ACC112 (cell line): Measurements from ENCODE around the gene CYP2C8.

Experiments used
- H2AFZ ChIP-seq: fragments of 200-600 bp; sonication (generic); one replicate; pipeline ENCODE4 v1.6.0; 2017; ENCODE audit warnings: antibody characterized with exemption, low read length; ENCODE audit not compliant: unreplicated experiment
- H3K27ac ChIP-seq: fragments of 200-600 bp; sonication (generic); 2 replicates; pipeline ENCODE4 v1.5.1; 2014; ENCODE audit warnings: low read depth, mild to moderate bottlenecking, antibody characterized with exemption, low read length, moderate library complexity
- H3K27me3 ChIP-seq: fragments of 200-600 bp; sonication (generic); 2 replicates; pipeline ENCODE4 v1.6.1; 2014; ENCODE audit warnings: mild to moderate bottlenecking, antibody characterized with exemption, low read length, moderate library complexity, mixed read lengths; ENCODE audit not compliant: insufficient read depth
- H3K36me3 ChIP-seq: fragments of 200-600 bp; sonication (generic); 2 replicates; pipeline ENCODE4 v1.6.1; 2016; ENCODE audit warnings: mild to moderate bottlenecking, antibody characterized with exemption, low read length, moderate library complexity, mixed read lengths; ENCODE audit not compliant: insufficient read depth
- H3K4me1 ChIP-seq: fragments of 200-600 bp; sonication (generic); one replicate; pipeline ENCODE4 v1.6.1; 2016; ENCODE audit warnings: low read length, mixed read lengths; ENCODE audit not compliant: insufficient read depth, unreplicated experiment, control insufficient read depth
- H3K4me3 ChIP-seq: fragments of 200-600 bp; sonication (generic); 2 replicates; pipeline ENCODE4 v1.5.1; 2014; ENCODE audit warnings: mild to moderate bottlenecking, low read depth, low read length
- H3K79me2 ChIP-seq: fragments of 200-600 bp; sonication (generic); one replicate; pipeline ENCODE4 v1.6.0; 2016; ENCODE audit warnings: low read length; ENCODE audit not compliant: control insufficient read depth, unreplicated experiment, insufficient read depth

CYP2C8 gene

DNA sequence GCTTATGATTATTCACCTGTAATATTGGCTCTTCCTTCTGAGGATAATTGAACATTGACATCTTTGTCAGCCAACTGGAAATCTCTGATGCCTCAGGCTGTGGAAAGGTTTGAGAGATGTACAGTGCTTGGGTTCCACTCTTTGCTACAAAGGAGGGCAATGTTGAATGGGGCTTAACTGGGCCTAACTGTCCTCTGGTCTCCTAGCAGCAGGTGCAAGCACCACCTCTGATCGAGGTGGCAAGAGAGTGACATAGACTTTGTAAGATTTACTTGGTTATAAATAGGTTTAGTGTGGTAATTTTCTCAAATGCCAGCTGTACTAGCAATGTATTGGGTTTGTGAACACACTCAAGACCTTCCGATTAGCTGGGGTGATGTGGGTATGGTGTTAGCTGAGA, 21.1 kb downstream of the CYP2C8 start:
- H3K27me3 ChIP-seq: no peaks in the 10 kb centered on the region
- no peaks in the 10 kb centered on the region for H3K79me2 ChIP-seq
- H3K4me3 ChIP-seq: no peak overlapping the region
- H3K4me1 ChIP-seq: no peaks in the 10 kb centered on the region
- H3K27ac ChIP-seq: no peak overlapping the region
- no peak overlapping the region for H2AFZ ChIP-seq
- H3K36me3 ChIP-seq: no peaks in the 10 kb centered on the region

DNA sequence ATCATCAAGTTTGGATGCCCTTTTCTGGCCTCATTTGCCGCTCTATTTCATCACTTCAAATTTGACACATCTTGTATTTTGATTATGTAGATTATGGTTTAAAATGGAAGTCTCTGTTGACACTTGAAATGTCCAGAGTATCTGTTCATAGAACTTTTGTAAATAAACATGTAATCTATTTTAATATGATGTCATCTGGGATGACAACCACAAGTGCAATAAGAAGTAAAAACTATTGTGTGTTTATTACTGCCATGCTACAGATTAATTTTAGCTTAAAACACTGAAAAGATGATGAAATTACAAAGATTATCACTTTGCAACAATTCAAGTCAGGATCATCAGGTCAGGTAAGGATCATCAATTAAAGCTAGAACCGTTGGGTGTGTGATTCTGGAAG, 30.0 kb downstream of the CYP2C8 start:
- Histone ChIP-seq H3K27ac (no peak overlapping the region), H3K4me1 (no peaks in the 10 kb centered on the region), H3K4me3 (no peak overlapping the region), H2AFZ (no peak overlapping the region), H3K79me2 (no peaks in the 10 kb centered on the region), H3K27me3 (no peaks in the 10 kb centered on the region), H3K36me3 (no peaks in the 10 kb centered on the region)

- H3K36me3 ChIP-seq: no peaks in the 10 kb centered on the region
- H3K27me3 ChIP-seq: no peaks in the 10 kb centered on the region
- H3K27ac ChIP-seq: no peak overlapping the region
- H3K4me3 ChIP-seq: no peak overlapping the region
- no peaks in the 10 kb centered on the region for H3K79me2 ChIP-seq
- H3K4me1 ChIP-seq: no peaks in the 10 kb centered on the region
- no peak overlapping the region for H2AFZ ChIP-seq
Observed at GRCh38 chr10:95035332-95036295, 33.7 kb downstream of the CYP2C8 start.

- Histone ChIP-seq H3K79me2 (no peaks in the 10 kb centered on the region), H2AFZ (no peak overlapping the region), H3K27me3 (no peaks in the 10 kb centered on the region), H3K27ac (no peak overlapping the region), H3K36me3 (no peaks in the 10 kb centered on the region), H3K4me3 (no peak overlapping the region), H3K4me1 (no peaks in the 10 kb centered on the region)
Observed at GRCh38 chr10:95034401-95034800, 34.9 kb downstream of the CYP2C8 start.

DNA sequence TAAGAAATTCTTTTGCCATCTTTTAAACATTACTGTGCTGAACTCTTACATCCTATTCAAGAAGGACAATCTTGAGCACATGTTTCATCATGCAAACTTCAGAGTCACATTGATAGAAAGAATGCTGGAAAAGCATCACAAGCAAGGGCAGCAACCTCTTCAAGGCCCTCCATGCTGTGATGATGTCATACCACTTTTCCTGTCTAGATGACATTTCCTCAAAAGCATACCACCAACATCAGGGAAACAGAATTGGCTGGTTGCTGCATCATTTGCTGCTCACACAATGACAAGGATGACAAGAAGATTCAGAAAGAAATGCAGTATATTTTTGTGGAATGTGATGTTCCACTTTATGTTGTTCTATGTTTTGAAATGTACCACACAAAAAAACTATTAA, 37.6 kb downstream of the CYP2C8 start:
- no peaks in the 10 kb centered on the region for H3K36me3 ChIP-seq
- H3K4me3 ChIP-seq: no peak overlapping the region
- no peaks in the 10 kb centered on the region for H3K4me1 ChIP-seq
- no peaks in the 10 kb centered on the region for H3K79me2 ChIP-seq
- H3K27me3 ChIP-seq: no peaks in the 10 kb centered on the region
- no peak overlapping the region for H3K27ac ChIP-seq
- no peak overlapping the region for H2AFZ ChIP-seq

DNA sequence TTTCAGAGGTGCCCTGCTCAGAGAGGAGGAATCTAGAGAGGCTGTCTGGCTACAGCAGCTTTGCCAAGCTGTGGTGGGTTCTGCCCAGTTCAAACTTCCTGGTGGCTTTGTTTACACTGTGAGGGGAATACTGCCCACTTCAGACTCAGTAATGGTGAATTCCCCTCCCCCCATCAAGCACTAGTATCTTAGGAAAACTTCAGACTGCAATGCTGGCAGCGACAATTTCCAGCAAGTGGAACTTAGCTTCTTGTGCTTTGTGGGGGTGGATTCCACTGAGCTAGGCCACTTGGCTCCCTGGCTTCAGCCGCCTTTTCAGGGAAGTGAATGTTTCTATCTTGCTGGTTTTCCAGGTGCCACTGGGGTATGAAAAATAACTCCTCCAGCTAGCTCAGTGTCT, 42.8 kb downstream of the CYP2C8 start:
- H3K27ac ChIP-seq: no peak overlapping the region
- no peaks in the 10 kb centered on the region for H3K27me3 ChIP-seq
- H3K4me1 ChIP-seq: no peaks in the 10 kb centered on the region
- no peaks in the 10 kb centered on the region for H3K36me3 ChIP-seq
- no peaks in the 10 kb centered on the region for H3K79me2 ChIP-seq
- no peak overlapping the region for H3K4me3 ChIP-seq
- H2AFZ ChIP-seq: no peak overlapping the region

- Histone ChIP-seq H3K36me3 (no peaks in the 10 kb centered on the region), H3K4me3 (no peak overlapping the region), H3K4me1 (no peaks in the 10 kb centered on the region), H3K27me3 (no peaks in the 10 kb centered on the region), H3K27ac (no peak overlapping the region), H2AFZ (no peak overlapping the region), H3K79me2 (no peaks in the 10 kb centered on the region)
Observed at GRCh38 chr10:94997741-94998174, 71.5 kb downstream of the CYP2C8 start.

DNA sequence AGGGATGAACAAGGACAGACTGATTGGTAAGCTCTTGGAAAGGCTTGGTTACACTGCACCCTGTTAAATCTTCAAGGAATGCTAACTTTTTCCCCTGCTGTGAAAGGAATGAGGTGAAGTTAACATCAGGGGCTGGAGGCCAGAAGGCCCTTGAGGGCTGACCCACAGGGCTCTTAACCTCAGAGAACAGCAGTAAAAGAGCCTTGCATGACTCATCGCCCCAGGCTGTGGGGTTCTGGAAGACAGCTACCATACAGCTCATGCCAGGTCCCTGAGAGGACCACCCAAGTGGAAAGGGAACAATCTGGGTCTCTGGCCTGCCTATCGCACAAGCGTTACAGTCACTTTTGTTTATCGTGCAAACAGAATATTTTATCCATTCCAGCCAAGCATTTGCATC, 76.5 kb downstream of the CYP2C8 start:
- Histone ChIP-seq H3K36me3 (no peaks in the 10 kb centered on the region), H3K27me3 (no peaks in the 10 kb centered on the region), H3K4me1 (no peaks in the 10 kb centered on the region), H2AFZ (no peak overlapping the region), H3K4me3 (no peak overlapping the region), H3K79me2 (no peaks in the 10 kb centered on the region), H3K27ac (no peak overlapping the region)

DNA sequence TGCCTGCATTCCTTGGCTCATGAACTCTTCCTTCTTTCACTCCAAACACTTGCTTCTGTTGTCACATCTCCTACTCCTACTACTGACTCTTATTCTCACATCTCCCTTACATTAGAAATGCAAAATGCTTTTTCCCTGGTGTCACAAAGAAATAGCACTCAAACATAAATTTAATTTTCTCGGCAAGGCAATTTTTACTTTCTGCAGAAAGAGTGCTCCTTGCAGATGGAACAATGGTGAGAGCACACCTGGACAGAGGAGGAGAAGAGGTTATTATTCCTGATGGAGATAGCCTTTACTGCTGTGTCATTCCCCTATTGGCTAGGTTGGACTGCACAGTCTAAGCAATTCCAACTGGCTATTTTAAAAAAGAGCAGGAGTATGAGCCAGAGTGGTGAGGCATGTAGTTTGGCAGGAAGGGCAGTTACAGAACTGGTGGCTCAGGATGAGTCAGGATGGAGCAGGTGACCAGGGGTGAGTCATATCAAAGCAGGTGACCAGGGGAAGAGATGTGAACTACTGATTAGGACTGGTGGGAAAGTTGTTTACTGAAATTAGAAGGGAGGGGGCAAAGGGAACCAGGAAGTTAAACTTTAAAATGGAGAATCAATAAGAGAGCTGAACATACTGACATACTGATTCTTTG, 77.9 kb downstream of the CYP2C8 start:
- H2AFZ ChIP-seq: no peak overlapping the region
- no peaks in the 10 kb centered on the region for H3K4me1 ChIP-seq
- no peak overlapping the region for H3K4me3 ChIP-seq
- no peaks in the 10 kb centered on the region for H3K79me2 ChIP-seq
- H3K27ac ChIP-seq: no peak overlapping the region
- no peaks in the 10 kb centered on the region for H3K27me3 ChIP-seq
- H3K36me3 ChIP-seq: no peaks in the 10 kb centered on the region

DNA sequence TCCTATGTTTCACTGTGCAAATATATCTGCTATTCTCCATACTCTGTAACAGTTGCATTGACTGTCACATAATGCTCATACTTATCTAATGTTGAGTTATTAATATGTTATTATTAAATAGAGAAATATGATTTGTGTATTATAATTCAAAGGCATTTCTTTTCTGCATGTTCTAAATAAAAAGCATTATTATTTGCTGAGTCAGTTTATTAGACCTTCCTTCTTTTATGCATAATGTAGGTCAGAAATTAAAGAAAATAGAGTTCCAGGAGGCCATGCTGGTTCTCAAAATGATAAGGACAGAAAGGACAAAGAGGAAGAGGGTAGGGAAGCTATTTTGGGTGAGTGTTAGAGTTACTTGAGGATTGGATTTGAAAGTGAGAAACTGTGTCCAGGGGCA, 80.1 kb downstream of the CYP2C8 start:
- Histone ChIP-seq H3K27me3 (no peaks in the 10 kb centered on the region), H3K36me3 (no peaks in the 10 kb centered on the region), H2AFZ (no peak overlapping the region), H3K79me2 (no peaks in the 10 kb centered on the region), H3K27ac (no peak overlapping the region), H3K4me1 (no peaks in the 10 kb centered on the region), H3K4me3 (no peak overlapping the region)
